LHCN-M2 (cell line): ENCODE measurements around the gene OTUD1. TPM values are rescaled to one million over a fixed set of nuclear protein-coding genes. Genes with fewer than 3 reads are reported as not detected.
"Not testable (repeated sequence)": the region's sequence is repeated elsewhere in the genome, so short reads cannot be mapped to it uniquely, and the experiment has no call there.

Experiments
- DNase-seq: peaks from one replicate; pipeline ENCODE4 v3.0.0-alpha.2; 2012; ENCODE audit warnings: low read depth
- polyA plus RNA-seq: library from polyadenylated mRNA; unstranded; fragments of >200 nt; gene quantifications from one replicate; pipeline ENCODE4 v1.2.1, GENCODE V29; 2012; ENCODE audit warnings: missing spikeins
- total RNA-seq: library from RNA; depleted of rRNA; stranded (reverse); fragments of >200 nt; gene quantifications from 2 replicates; pipeline ENCODE4 v1.2.3, GENCODE V29; 2014; rRNA removed

The OTUD1 gene
- total RNA-seq, result 3.7 and 3.8 TPM in 2 replicates
- polyA plus RNA-seq, result 1.7 TPM

GRCh38 chr10:23438547-23439451 is at the start of gene OTUD1:
Gene OTUD1, plus strand, starts transcription at chr10:23439075. Its CDS starts 383 bp downstream, at chr10:23439458.
- peak; percentile 87 for DNase-seq

GRCh38 chr10:23390408-23390807 is 48.5 kb upstream of the OTUD1 start:
- not testable (repeated sequence) for DNase-seq

GRCh38 chr10:23390809-23391208 is 48.1 kb upstream of the OTUD1 start:
- no peak for DNase-seq

- DNase-seq, result no peak
Measured at GRCh38 chr10:23391821-23392220, 47.1 kb upstream of the OTUD1 start.

GRCh38 chr10:23395017-23395416 is 43.9 kb upstream of the OTUD1 start:
- no peak for DNase-seq

- no peak for DNase-seq
Measured at GRCh38 chr10:23396695-23397094, 42.2 kb upstream of the OTUD1 start.

- peak; percentile 90 for DNase-seq
Measured at GRCh38 chr10:23399701-23400144, 39.2 kb upstream of the OTUD1 start.

GRCh38 chr10:23402856-23403255 is 36.0 kb upstream of the OTUD1 start:
- peak; percentile 71 for DNase-seq

- DNase-seq, result no peak
Measured at GRCh38 chr10:23403278-23403677, 35.6 kb upstream of the OTUD1 start.

GRCh38 chr10:23403719-23404118 is 35.2 kb upstream of the OTUD1 start:
- DNase-seq, result no peak

GRCh38 chr10:23404461-23404980 is 34.4 kb upstream of the OTUD1 start:
- DNase-seq, result no peak

- peak; percentile 8 for DNase-seq
Measured at GRCh38 chr10:23405540-23405939, 33.3 kb upstream of the OTUD1 start.

- no peak for DNase-seq
Measured at GRCh38 chr10:23406409-23406808, 32.5 kb upstream of the OTUD1 start.

- peak; percentile 21 for DNase-seq
Measured at GRCh38 chr10:23408330-23408976, 30.4 kb upstream of the OTUD1 start.

GRCh38 chr10:23412223-23412622 is 26.7 kb upstream of the OTUD1 start:
- DNase-seq, result peak; percentile 75

GRCh38 chr10:23413629-23414089 is 25.2 kb upstream of the OTUD1 start:
- DNase-seq, result no peak

- DNase-seq, result no peak
Measured at GRCh38 chr10:23414658-23415057, 24.2 kb upstream of the OTUD1 start.

GRCh38 chr10:23417254-23417653 is 21.6 kb upstream of the OTUD1 start:
- DNase-seq, result no peak

GRCh38 chr10:23418051-23418681 is 20.7 kb upstream of the OTUD1 start:
- DNase-seq, result no peak

GRCh38 chr10:23419201-23419600 is 19.7 kb upstream of the OTUD1 start:
- DNase-seq, result no peak

- DNase-seq, result no peak
Measured at GRCh38 chr10:23419655-23420329, 19.1 kb upstream of the OTUD1 start.
